Endodermal cell (in vitro differentiated cells): Measurements from ENCODE around the gene WFDC2. TPM values are rescaled to one million over a fixed set of nuclear protein-coding genes. Genes with fewer than 3 reads are reported as not detected.

Source experiments
- DNase-seq: peaks from one replicate; pipeline ENCODE4 v3.0.0-alpha.2; 2017
- H3K27ac ChIP-seq: 2 replicates; pipeline ENCODE4 v1.5.1; 2013; ENCODE audit warnings: mild to moderate bottlenecking, low read depth, low read length, moderate library complexity
- H3K27me3 ChIP-seq: 2 replicates; pipeline ENCODE4 v1.6.1; 2013; ENCODE audit warnings: mild to moderate bottlenecking, low read length, moderate library complexity; ENCODE audit not compliant: insufficient read depth, control insufficient read depth, poor library complexity, severe bottlenecking
- H3K36me3 ChIP-seq: 2 replicates; pipeline ENCODE4 v1.7.0; 2013; ENCODE audit warnings: mild to moderate bottlenecking, low read length, moderate library complexity; ENCODE audit not compliant: control insufficient read depth, insufficient read depth
- H3K4me1 ChIP-seq: one replicate; pipeline ENCODE4 v1.7.0; 2013; ENCODE audit warnings: low read length; ENCODE audit not compliant: control insufficient read depth, insufficient read depth
- H3K4me3 ChIP-seq: 2 replicates; pipeline ENCODE4 v1.5.1; 2013; ENCODE audit warnings: mild to moderate bottlenecking, low read length, moderate library complexity
- H3K9ac ChIP-seq: 2 replicates; pipeline ENCODE4 v1.6.1; 2013; ENCODE audit warnings: mild to moderate bottlenecking, low read length, moderate library complexity; ENCODE audit not compliant: poor library complexity, severe bottlenecking; ENCODE audit errors: extremely low read depth
- H3K9me3 ChIP-seq: 2 replicates; pipeline ENCODE4 v1.6.1; 2013; ENCODE audit warnings: mild to moderate bottlenecking, low read length, moderate library complexity; ENCODE audit not compliant: control insufficient read depth
- H3K27ac Mint-ChIP-seq: 2 replicates; pipeline ENCODE4 v1.8.0; 2020; ENCODE audit warnings: mixed read lengths
- H3K27me3 Mint-ChIP-seq: 2 replicates; pipeline ENCODE4 v1.8.0; 2021; ENCODE audit warnings: mild to moderate bottlenecking, mixed read lengths; ENCODE audit not compliant: insufficient read depth
- H3K36me3 Mint-ChIP-seq: 2 replicates; pipeline ENCODE4 v1.8.0; 2020; ENCODE audit warnings: low read depth, mixed read lengths
- H3K4me1 Mint-ChIP-seq: 2 replicates; pipeline ENCODE4 v1.8.0; 2020; ENCODE audit warnings: mixed read lengths
- H3K4me3 Mint-ChIP-seq: 2 replicates; pipeline ENCODE4 v1.8.0; 2020; ENCODE audit warnings: mild to moderate bottlenecking, moderate library complexity, mixed read lengths
- H3K9me3 Mint-ChIP-seq: 2 replicates; pipeline ENCODE4 v1.8.0; 2020; ENCODE audit warnings: mild to moderate bottlenecking, mixed read lengths
- WGBS, 2 experiments: methylation state at CpG; one replicate each; pipeline versions ENCODE4 v1.1.5 to v1.1.7; 2013; ENCODE audit warnings: missing lambda C conversion rate in 2 of 2, mixed read lengths in 1 of 2; ENCODE audit not compliant: insufficient coverage in 1 of 2, insufficient read length in 1 of 2; 5-methylcytosine and 5-hydroxymethylcytosine counted together
- total RNA-seq, 2 donors: library from RNA; stranded (reverse); fragmentation: NEBNext Ultra II Directional in 1 of 2; extraction: Animal tissue kit (Norgen Biotek cat#: 25700) in 1 of 2; gene quantifications; 2 replicates in 1 of 2; 3 replicates in 1 of 2; pipeline ENCODE4 v1.2.1, GENCODE V29; 2021
- TF ChIP-seq, protein P1 (sequence below): fragments of 200-600 bp; sonication (generic); conservative IDR thresholded peaks from 2 replicates; pipeline ENCODE4 v1.5.0; 2021; ENCODE audit warnings: antibody characterized with exemption, mild to moderate bottlenecking

The WFDC2 gene
- total RNA-seq, 2 donors from 2014 or later = 304 to 580 TPM

DNA sequence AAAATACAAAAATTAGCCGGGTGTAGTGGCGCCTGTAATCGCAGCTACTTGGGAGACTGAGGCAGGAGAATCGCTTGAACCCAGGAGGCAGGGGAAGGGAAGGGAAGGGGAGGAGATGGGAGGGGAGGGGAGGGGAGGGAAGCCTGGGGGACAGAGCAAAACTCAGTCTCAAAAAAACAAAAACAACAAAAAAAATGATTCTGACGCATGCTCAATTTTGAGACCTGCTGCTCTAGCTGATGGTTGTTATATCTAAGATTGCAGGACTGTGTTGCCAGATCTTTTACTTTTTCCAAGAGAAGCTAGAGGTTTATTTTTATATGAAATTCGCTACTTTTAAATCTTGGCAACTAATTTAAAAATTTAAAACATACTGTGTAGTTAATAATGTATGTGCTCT lies 2.4 kb upstream of the WFDC2 start:
- no peaks in the 10 kb centered on the region for H3K9me3 ChIP-seq
- peaks cover 44% of the 10 kb centered on the region for H3K27me3 ChIP-seq
- Mint-ChIP-seq H3K4me3 (no peak overlapping the region), H3K27ac (no peak overlapping the region), H3K27me3 (peaks cover 4% of the 10 kb centered on the region), H3K9me3 (peaks cover 5% of the 10 kb centered on the region), H3K36me3 (no peaks in the 10 kb centered on the region), H3K4me1 (peaks cover 34% of the 10 kb centered on the region)
- peaks cover 17% of the 10 kb centered on the region for H3K4me1 ChIP-seq
- no peak overlapping the region for H3K4me3 ChIP-seq
- H3K27ac ChIP-seq = no peak overlapping the region
- no peak for DNase-seq
- no peak overlapping the region for H3K9ac ChIP-seq
- 83 to 96% methylated on average over 1 to 5 of the region's 6 CpGs for WGBS, 2 experiments
- TF ChIP-seq, protein P1, sequence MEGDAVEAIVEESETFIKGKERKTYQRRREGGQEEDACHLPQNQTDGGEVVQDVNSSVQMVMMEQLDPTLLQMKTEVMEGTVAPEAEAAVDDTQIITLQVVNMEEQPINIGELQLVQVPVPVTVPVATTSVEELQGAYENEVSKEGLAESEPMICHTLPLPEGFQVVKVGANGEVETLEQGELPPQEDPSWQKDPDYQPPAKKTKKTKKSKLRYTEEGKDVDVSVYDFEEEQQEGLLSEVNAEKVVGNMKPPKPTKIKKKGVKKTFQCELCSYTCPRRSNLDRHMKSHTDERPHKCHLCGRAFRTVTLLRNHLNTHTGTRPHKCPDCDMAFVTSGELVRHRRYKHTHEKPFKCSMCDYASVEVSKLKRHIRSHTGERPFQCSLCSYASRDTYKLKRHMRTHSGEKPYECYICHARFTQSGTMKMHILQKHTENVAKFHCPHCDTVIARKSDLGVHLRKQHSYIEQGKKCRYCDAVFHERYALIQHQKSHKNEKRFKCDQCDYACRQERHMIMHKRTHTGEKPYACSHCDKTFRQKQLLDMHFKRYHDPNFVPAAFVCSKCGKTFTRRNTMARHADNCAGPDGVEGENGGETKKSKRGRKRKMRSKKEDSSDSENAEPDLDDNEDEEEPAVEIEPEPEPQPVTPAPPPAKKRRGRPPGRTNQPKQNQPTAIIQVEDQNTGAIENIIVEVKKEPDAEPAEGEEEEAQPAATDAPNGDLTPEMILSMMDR = no peak
- H3K36me3 ChIP-seq = peaks cover 10% of the 10 kb centered on the region

DNA sequence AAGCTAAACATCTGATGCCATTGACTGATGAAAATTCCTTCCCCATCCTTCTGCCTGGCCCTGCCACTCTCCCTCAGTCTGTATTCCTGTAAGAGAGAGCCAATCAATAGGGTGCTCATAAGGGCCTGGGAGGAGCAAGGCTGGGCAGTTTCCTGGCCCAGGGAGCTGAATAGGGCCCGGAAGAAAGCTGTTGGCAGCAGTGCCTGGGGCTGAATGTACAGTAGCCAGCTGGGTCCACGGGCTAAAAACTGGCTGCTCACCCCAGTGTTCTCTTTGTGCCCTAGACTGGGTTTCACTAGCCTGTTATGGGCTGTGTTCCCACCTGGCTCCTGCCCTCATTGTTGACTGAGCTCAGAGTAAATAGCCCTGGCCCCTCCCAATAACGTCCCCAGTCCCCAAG lies 1.7 kb upstream of the WFDC2 start:
- TF ChIP-seq, protein P1 = no peak
- Histone ChIP-seq H3K27me3 (peaks cover 39% of the 10 kb centered on the region), H3K27ac (no peak overlapping the region), H3K4me1 (peaks cover 11% of the 10 kb centered on the region), H3K9ac (no peak overlapping the region), H3K9me3 (no peaks in the 10 kb centered on the region), H3K36me3 (peaks cover 10% of the 10 kb centered on the region), H3K4me3 (no peak overlapping the region)
- Mint-ChIP-seq H3K4me3 (peak overlapping the region; percentile 83), H3K4me1 (peaks cover 34% of the 10 kb centered on the region), H3K9me3 (peaks cover 9% of the 10 kb centered on the region), H3K27me3 (peaks cover 3% of the 10 kb centered on the region), H3K36me3 (no peaks in the 10 kb centered on the region), H3K27ac (peak overlapping the region; percentile 50)
- 62 to 77% methylated on average over 2 to 3 of the region's 3 CpGs for WGBS, 2 experiments
- DNase-seq = peak; percentile 71

DNA sequence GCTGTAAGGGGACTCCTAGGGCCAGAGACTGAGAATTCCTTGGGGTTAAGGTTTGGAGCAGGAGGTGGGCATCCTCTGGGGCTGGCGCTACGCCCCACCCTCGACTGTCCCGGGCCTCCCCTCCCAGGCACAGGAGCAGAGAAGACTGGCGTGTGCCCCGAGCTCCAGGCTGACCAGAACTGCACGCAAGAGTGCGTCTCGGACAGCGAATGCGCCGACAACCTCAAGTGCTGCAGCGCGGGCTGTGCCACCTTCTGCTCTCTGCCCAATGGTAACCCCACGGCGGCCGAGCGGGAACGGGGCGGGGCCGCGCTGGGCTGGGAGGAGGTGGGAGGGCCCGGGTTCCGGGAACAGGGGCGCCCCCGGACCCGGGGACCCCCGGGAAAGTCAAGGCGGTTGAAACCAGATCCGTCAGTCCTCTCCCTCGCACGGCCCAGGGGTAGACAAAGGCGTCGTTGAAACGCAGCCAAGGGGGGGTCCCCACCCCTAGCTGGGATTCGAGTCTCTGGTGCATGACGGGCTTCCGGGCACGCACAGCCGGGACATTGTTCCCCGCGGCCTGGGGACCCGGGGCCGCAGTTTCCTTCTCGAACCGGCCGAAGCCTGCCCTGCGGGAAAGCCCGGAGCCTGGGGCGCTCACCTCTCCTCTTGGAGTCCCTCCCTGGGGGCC lies 844 bp downstream of the WFDC2 start:
- Mint-ChIP-seq H3K4me3 (peak overlapping the region; percentile 83), H3K36me3 (no peaks in the 10 kb centered on the region), H3K27me3 (peaks cover 3% of the 10 kb centered on the region), H3K4me1 (peaks cover 42% of the 10 kb centered on the region), H3K9me3 (peaks cover 11% of the 10 kb centered on the region), H3K27ac (peak overlapping the region; percentile 89)
- H3K4me1 ChIP-seq = peaks cover 7% of the 10 kb centered on the region
- no peak overlapping the region for H3K27ac ChIP-seq
- peaks cover 10% of the 10 kb centered on the region for H3K36me3 ChIP-seq
- TF ChIP-seq, protein P1 = no peak
- 4 to 5% methylated on average over 10 to 50 of the region's 50 CpGs for WGBS, 2 experiments
- H3K4me3 ChIP-seq = peak overlapping the region; percentile 84
- peaks cover 25% of the 10 kb centered on the region for H3K27me3 ChIP-seq
- peaks cover 11% of the 10 kb centered on the region for H3K9me3 ChIP-seq
- peak; percentile 86 for DNase-seq
- peak overlapping the region; percentile 72 for H3K9ac ChIP-seq
